Stomach (tissue), 9 donors: Measurements from ENCODE around the gene RBMS1. TPM values are rescaled to one million over a fixed set of nuclear protein-coding genes. Genes with fewer than 3 reads are reported as not detected.

Experiments used
- DNase-seq, 2 donors: peaks; one replicate each; pipeline versions ENCODE4 v3.0.0 to v3.0.0-alpha.2; 2013 to 2019
- H3K27ac ChIP-seq, 5 donors: fragments of 200-600 bp in 4 of 5; sonication (generic) in 4 of 5; one replicate each; pipeline ENCODE4 v1.5.1; 2013 to 2019; ENCODE audit warnings: mild to moderate bottlenecking in 1 of 5, moderate library complexity in 1 of 5
- H3K27me3 ChIP-seq, 3 donors: fragments of 200-600 bp; sonication (generic); one replicate each; pipeline ENCODE4 v1.5.1; 2017 to 2019; ENCODE audit warnings: mixed run types in 1 of 3
- H3K36me3 ChIP-seq, 4 donors: fragments of 200-600 bp; sonication (generic); 1 replicate in 3 of 4; 2 replicates in 1 of 4; pipeline ENCODE4 v1.5.1; 2016 to 2019
- H3K4me1 ChIP-seq, 4 donors: fragments of 200-600 bp; sonication (generic); one replicate each; pipeline ENCODE4 v1.5.1; 2016 to 2019
- H3K4me3 ChIP-seq, 4 donors: fragments of 200-600 bp; sonication (generic) in 3 of 4; one replicate each; pipeline ENCODE4 v1.5.1; 2016 to 2019; ENCODE audit warnings: mild to moderate bottlenecking in 1 of 4
- H3K9me3 ChIP-seq, 4 donors: fragments of 200-600 bp; sonication (generic); one replicate each; pipeline ENCODE4 v1.5.1; 2016 to 2019
- CTCF ChIP-seq, 7 experiments: fragments of 450-650 bp in 4 of 7; fragments of 200-600 bp in 3 of 7; sonication (generic) in 3 of 7; IDR thresholded peaks; one replicate each; pipeline ENCODE4 v1.5.1; 2016 to 2019; ENCODE audit warnings: antibody characterized with exemption in 7 of 7, control low read depth in 2 of 7, mild to moderate bottlenecking in 1 of 7
- EP300 ChIP-seq: sonication (generic); formaldehyde crosslinking; IDR thresholded peaks from one replicate; pipeline ENCODE4 v1.6.1; 2017; ENCODE audit warnings: antibody characterized with exemption
- POLR2A ChIP-seq, 4 donors: fragments of 450-650 bp; IDR thresholded peaks; one replicate each; pipeline ENCODE4 v1.6.1; 2016; ENCODE audit warnings: antibody characterized with exemption in 4 of 4, control low read depth in 2 of 4, mild to moderate bottlenecking in 1 of 4, moderate library complexity in 1 of 4
- POLR2AphosphoS5 ChIP-seq, 3 donors: sonication (generic); formaldehyde crosslinking; IDR thresholded peaks; one replicate each; pipeline ENCODE4 v1.6.1; 2016; ENCODE audit warnings: antibody characterized with exemption in 3 of 3
- WGBS, 5 donors: extraction: QIAGEN DNeasy Blood & Tissue Kit in 3 of 5; methylation state at CpG; one replicate each; pipeline versions ENCODE4 v1.1.5 to v1.1.7; 2013 to 2018; 5-methylcytosine and 5-hydroxymethylcytosine counted together
- intact Hi-C: fragments of 100-400 bp; cut with DNase I; formaldehyde crosslinking; loops from one replicate; pipeline ENCODE4 v1.15.1; 2023; ENCODE audit warnings: low total_unique reads
- polyA plus RNA-seq, 3 donors: library from polyadenylated mRNA; stranded (reverse); fragments of 200-250 nt; gene quantifications; one replicate each; pipeline ENCODE4 v1.2.3, GENCODE V29; 2013
- total RNA-seq, 5 donors: library from RNA; depleted of rRNA; stranded (reverse); fragments of >200 nt; gene quantifications; one replicate each; pipeline versions ENCODE4 v1.1.0 to v1.2.3, GENCODE V29; 2014 to 2016
- donor health status: healthy with polysubstance abuse.
- donor health status: Bipolar disorder and iron deficiency.
- donor health status: healthy.

The RBMS1 gene
- total and polyA plus RNA-seq, 8 donors: 4.3 to 134 (median 27.8) TPM

DNA sequence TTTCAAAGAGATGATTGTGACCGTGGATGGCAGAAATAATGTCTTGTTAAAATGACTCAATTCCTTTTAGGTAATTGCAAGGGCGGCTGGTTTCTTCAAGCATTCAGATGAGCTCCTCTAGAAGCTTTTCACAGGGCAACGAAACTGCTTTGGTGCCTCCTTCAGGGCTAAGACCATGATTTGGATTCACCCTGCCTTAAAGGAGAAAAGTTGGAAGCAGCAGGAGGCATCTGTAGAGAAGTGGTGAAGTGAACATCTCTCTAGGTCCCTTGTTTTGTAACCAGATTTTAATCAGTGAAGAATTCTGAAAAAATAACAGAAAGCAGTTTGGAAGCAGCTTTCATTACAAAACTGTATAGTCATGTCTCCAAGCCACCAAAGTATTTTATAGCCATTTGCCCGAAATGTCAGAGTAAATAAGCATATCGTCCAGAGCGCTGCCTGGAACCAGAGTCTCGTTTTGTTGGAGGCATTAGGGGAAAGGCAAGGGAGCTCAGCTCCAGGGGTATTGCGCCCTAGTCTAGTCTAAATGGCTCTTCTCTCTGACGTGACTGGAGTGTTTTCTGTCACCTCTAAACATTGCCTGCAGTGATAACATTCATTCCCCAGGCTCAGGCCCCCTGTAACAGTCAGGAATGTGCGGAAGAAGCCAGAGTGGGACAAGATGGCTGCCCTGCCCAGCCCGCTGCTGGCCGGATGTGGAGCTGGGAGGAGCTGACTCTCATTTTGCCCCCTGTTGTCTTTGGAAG, 235.7 kb downstream of the RBMS1 start:
- Histone ChIP-seq H3K4me3 (no peak overlapping the region), H3K9me3 (no peaks in the 10 kb centered on the region), H3K4me1 (peaks cover 0 to 11% (median 10%) of the 10 kb centered on the region in 4 donors), H3K27ac (no peak overlapping the region), H3K27me3 (no peaks in the 10 kb centered on the region), H3K36me3 (no peaks in the 10 kb centered on the region)
- WGBS, 5 donors: 81 to 91% (median 89%) methylated on average over 12 of the region's 12 CpGs
- DNase-seq: no peak
- intact Hi-C loops: no loop called here
- TF ChIP-seq POLR2A (IDR thresholded peaks at IDR 0.05): no peak
- TF ChIP-seq EP300: no peak
- TF ChIP-seq POLR2AphosphoS5 (IDR thresholded peaks at IDR 0.05): no peak
- no peak for TF ChIP-seq CTCF (IDR thresholded peaks at IDR 0.05)

DNA sequence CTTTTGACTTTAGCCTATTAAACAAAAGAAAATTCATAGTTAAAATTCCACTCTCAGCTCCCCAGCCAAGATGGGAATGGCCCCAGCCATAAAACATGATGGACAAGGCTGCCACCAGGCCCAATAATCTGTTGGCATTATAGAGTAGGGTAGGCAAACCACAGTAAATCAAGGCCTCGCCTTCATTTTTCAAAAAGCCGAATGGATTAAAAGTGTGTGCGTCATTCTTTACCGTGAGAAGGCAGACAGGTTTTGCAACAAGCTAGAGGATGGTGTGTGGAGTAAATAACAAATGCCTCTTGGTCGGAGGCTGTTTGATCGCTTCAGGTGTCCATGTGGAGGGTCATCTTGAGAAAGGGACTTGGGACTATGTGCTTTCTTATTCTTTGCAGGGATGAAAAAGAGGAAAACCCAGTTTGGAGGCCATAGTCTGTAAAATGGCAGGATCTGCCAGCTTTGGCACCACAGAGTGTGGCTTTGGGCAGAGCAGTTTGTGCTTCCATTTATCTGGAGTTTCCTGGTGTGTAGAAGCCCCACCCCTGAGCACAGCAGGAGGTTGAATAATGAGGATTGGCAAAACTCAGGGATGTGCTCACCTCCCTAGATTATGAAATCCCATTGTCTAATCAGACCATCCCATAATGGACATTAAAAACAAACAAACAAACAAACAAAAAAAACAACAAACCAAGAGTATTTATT, 236.4 kb downstream of the RBMS1 start:
- no peaks in the 10 kb centered on the region for H3K27me3 ChIP-seq
- WGBS, 5 donors: 70 to 86% (median 85%) methylated on average over 6 of the region's 6 CpGs
- no peak overlapping the region for H3K4me3 ChIP-seq
- H3K27ac ChIP-seq: no peak overlapping the region
- H3K4me1 ChIP-seq: peaks cover 0 to 18% (median 12%) of the 10 kb centered on the region in 4 donors
- TF ChIP-seq POLR2A (IDR thresholded peaks at IDR 0.05) (no peak), POLR2AphosphoS5 (IDR thresholded peaks at IDR 0.05) (no peak)
- H3K9me3 ChIP-seq: no peaks in the 10 kb centered on the region
- peak in 1 of 2 donors; percentile 49 for DNase-seq
- intact Hi-C loops: no loop called here
- no peaks in the 10 kb centered on the region for H3K36me3 ChIP-seq

GRCh38 chr2:160256507-160256906, 237.1 kb downstream of the RBMS1 start:
- Histone ChIP-seq H3K4me1 (peaks cover 0 to 24% (median 15%) of the 10 kb centered on the region in 4 donors), H3K9me3 (no peaks in the 10 kb centered on the region), H3K27me3 (no peaks in the 10 kb centered on the region), H3K27ac (no peak overlapping the region), H3K36me3 (no peaks in the 10 kb centered on the region), H3K4me3 (no peak overlapping the region)
- DNase-seq: no peak
- 69 to 78% (median 73%) methylated on average over 1 of the region's 1 CpG for WGBS, 5 donors
- intact Hi-C loops: no loop called here
- no peak for TF ChIP-seq EP300

DNA sequence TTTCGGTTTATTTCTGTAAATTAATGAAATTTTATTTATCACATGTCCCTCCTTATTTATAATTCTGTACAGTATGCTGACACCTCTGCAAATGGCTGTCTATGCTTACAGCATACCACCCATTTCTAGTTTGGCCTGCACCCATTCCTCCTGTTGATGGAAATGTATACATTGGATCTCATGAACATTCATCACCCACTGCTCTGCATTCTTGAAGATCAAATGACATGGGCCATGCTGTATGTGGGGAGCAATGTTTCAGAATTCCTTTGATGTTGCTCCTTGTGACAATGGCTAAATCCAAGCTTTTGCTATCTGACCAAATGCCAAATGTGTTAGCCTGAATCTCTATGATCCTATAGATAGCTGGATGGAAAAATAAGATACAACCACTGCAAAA, 238.2 kb downstream of the RBMS1 start:
- 95 to 99% (median 97%) methylated on average over 1 of the region's 1 CpG for WGBS, 5 donors
- no peak for TF ChIP-seq POLR2A (IDR thresholded peaks at IDR 0.05)
- no peak for TF ChIP-seq EP300
- no peak for TF ChIP-seq POLR2AphosphoS5 (IDR thresholded peaks at IDR 0.05)
- no peak for TF ChIP-seq CTCF (IDR thresholded peaks at IDR 0.05)
- Histone ChIP-seq H3K4me1 (peaks cover 0 to 25% (median 16%) of the 10 kb centered on the region in 4 donors), H3K27ac (no peak overlapping the region), H3K36me3 (no peaks in the 10 kb centered on the region), H3K27me3 (no peaks in the 10 kb centered on the region), H3K4me3 (no peak overlapping the region), H3K9me3 (no peaks in the 10 kb centered on the region)
- intact Hi-C loops: no loop called here
- no peak for DNase-seq

GRCh38 chr2:160254189-160254762, 239.3 kb downstream of the RBMS1 start:
- 72 to 82% (median 73%) methylated on average over 6 of the region's 6 CpGs for WGBS, 5 donors
- Histone ChIP-seq H3K9me3 (no peaks in the 10 kb centered on the region), H3K27me3 (no peaks in the 10 kb centered on the region), H3K27ac (no peak overlapping the region), H3K36me3 (no peaks in the 10 kb centered on the region), H3K4me3 (no peak overlapping the region), H3K4me1 (peaks cover 0 to 25% (median 16%) of the 10 kb centered on the region in 4 donors)
- DNase-seq: no peak
- no peak for TF ChIP-seq POLR2A (IDR thresholded peaks at IDR 0.05)
- intact Hi-C loops: no loop called here
